ENCODE data around the gene MATCAP1. TPM values are rescaled to one million over a fixed set of nuclear protein-coding genes. Genes with fewer than 3 reads are reported as not detected.

Gene MATCAP1
- total and polyA plus RNA-seq, 2 of the 8 experiments (the other 6 are each of a cell fraction or from before 2014, with no cell fraction given): 22.9 to 27.5 TPM

DNA sequence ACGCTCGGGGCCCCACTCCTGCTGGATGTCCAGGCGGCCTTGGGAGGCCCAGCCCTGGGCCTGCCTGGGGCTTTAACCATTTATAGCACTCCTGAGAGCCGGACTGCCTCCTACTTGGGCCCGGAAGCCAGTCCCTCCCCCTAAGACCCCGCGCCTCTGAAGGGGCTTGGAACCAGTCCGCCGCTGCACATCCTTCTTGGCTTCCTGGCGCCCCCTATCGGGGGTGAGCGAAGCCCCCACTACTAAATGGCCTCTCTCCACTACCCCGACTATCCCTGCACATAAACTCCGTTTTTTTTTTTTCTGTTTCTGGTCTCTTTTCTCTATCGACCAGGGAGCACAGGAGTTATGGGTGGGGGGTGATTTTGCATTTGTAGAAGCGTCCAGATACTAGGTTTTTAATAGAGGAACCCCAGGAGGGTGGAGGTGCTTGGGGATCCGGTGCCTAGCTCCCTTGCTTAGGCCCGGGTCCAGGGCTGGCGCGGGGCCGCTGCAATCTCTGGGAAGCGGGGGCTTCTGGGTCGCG is 14.1 kb downstream of the MATCAP1 start (continued):
- peak; percentile 76 to 87 (median 85) for TF ChIP-seq CTCF (IDR thresholded peaks at IDR 0.05; ENCODE audit: control extremely low read depth in 1 of 3, insufficient read depth in 1 of 3, low read depth in 1 of 3, low read length in 3 of 3)
- peak; percentile 42; the same call in 1 of the 2 replicates for TF ChIP-seq GABPA (IDR thresholded peaks at IDR 0.05; ENCODE audit: borderline replicate concordance, insufficient read depth, low read length)
